HG03280 (cell line): Measurements from ENCODE around the gene TNFSF13B.

ENCODE experiments used
- ATAC-seq: cut with Tn5 transposase; IDR thresholded peaks from one replicate; pipeline ENCODE4 v1.9.1; 2021; ENCODE audit warnings: mild to moderate bottlenecking, moderate library complexity; ENCODE audit not compliant: unreplicated experiment

The TNFSF13B gene

DNA sequence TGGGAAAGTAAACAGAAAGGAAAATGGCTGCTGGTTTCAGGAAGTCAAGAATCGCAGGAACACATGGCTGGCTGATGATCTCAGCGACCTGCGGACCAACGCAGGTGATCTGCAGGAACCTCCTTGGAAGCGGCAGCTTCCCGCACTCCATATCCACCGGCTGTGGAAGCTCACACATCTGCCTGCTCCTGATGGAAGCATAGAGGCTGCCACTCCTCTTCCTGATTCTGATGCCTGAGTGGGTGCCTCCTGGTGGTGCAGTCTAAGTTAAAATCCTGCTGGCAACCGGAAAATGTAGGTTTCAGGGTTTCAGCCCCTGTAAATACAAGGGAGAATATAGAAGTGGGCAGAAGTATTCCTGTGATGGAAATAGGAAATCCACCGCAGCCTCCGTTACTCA lies 75.5 kb downstream of the TNFSF13B start:
- ATAC-seq, result no peak

DNA sequence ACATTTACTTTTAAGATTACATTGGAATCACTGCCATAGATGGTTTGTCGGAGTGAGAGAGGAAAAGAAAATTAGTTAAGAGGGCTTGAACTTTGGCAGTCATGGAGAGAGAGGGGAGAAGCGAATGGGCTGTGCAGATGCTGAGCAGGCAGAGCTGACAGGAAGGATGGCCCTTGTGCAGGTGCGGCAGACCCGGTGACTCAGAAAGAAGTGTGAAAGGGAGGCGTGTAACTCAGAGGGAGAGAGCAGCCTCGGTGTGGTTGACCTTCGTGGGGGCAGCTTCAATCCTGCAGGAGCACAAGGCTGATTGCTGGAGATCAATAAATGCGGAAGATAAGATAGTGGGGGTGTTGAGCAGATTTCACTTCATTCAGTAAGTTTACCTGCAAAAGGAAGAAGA lies 76.9 kb downstream of the TNFSF13B start:
- no peak for ATAC-seq

DNA sequence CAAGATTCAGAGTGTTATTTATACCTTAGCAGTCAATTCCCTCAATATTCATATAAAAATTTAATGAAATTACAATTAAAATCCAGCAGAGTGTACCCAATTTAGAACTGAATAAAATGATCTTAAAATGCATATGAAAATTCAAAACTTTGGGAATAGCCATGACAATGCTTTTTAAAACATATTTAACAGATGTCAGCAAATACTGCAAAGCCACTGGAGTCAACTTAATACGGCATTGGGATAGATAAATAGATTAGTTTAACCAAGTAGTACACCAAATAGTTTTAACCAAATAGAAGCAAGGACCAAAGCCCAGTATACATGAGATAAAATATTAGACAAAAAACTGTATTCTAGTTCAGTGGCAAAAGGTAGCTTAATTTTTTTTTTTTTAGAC lies 79.8 kb downstream of the TNFSF13B start:
- ATAC-seq, result no peak

DNA sequence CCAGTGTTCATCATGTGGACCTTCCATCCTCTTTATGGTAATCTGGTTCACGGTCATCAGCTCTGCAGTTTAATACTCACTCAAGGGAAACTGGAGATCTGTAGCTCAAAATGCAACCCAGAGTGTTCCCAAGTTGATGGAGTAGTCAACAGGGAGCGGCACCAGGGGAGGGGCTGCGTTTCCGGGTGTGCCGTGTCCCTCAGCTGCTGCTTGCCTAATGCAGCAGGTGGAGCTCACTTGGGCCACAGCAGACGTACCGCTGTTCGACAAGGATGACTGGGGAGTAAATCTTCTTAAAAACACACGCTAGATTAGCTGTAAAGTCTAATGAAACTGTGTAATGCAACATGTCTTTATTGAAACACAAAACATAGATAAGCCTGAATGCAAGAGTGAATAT lies 81.1 kb downstream of the TNFSF13B start:
- no peak for ATAC-seq

DNA sequence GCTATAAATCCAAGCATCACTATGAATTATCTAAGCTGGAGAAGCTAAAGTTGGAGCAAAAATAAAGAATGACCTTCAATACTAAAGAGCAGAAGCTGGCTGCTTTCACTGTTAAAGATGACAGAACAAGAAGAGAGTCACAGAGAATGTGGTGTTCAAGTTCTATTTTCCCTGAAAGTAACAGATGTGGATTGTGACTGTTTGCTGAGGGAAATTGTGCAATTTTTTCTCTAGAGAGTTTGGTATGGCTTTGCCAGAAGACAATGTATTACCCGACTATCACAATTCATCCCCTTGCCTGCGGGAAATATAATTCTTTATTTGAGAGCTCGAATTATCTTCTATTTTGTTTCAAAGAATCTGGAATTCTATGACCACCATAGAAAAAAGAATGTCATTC lies 83.1 kb downstream of the TNFSF13B start:
- no peak for ATAC-seq

DNA sequence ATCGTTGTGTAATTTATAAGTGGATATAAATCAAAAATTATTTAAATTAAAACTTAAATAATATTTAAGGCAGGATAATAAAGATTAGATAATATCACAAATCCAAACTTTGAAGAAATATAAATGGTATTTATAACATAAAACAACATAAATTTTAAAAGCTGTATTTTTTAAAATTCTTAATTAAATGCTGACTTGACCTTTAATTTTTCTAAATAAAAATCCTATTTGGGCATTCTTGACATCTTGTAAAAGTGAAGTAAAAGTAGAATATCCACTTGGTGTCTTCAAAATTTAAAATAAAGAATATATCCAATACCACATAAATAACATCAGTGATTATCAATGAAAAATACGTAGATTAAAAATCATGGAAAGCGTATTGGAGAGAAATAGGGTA lies 87.7 kb downstream of the TNFSF13B start:
- no peak for ATAC-seq
